HG03469 (cell line): ENCODE results near the gene GLI2.

ENCODE experiments used
- ATAC-seq: cut with Tn5 transposase; IDR thresholded peaks from one replicate; pipeline ENCODE4 v1.9.1; 2021; ENCODE audit warnings: mild to moderate bottlenecking, moderate library complexity, moderate number of reproducible peaks; ENCODE audit not compliant: unreplicated experiment

Gene GLI2

GRCh38 chr2:120768112-120769048 lies 32.7 kb downstream of the GLI2 start:
- ATAC-seq = no peak

- ATAC-seq = no peak
Observed at GRCh38 chr2:120769076-120769786, 33.6 kb downstream of the GLI2 start.

GRCh38 chr2:120769787-120770120 lies 34.1 kb downstream of the GLI2 start:
- ATAC-seq = no peak

GRCh38 chr2:120770176-120770575 lies 34.5 kb downstream of the GLI2 start:
- ATAC-seq = no peak

DNA sequence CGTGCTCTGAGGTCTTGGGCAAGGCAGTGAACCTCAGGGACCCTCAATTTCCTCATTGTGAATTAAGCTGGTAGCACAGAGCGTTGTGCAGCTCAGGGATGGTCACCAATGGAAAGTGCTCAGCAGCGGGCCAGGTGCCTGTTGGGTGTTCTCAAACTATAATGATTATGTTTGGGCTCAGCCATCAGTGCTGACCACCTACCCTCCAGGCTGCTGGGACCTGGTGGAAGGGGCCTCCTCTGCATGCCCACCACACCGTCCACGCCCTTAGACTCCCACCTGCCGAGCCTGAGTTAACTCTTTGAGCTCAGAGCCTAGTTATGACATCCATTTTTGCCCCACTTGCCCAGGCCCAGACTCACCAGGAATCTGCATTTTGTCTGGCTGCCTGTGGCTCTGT lies 35.0 kb downstream of the GLI2 start:
- ATAC-seq = no peak

- ATAC-seq = no peak
Observed at GRCh38 chr2:120771111-120771780, 35.6 kb downstream of the GLI2 start.

DNA sequence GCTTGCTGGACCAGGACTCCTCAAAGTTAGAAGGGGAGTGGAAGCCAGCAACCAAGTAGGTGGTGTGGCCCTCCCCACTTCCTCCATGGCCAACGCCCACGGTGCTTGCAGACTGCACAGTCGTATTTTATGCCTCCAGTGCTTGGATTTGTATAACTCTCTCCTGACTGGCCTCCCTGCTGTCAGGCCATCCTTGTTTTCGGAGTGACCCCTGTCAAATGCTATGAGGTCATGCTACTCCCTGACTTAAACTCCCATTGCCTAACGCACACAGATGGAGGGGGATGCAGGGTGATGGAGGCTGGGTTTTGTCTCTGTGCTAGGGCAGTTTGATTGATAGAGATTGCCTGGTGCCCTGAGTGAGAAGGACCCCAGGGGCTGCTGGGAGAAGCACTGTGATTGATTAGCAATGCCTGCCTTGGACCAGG lies 36.1 kb downstream of the GLI2 start:
- no peak for ATAC-seq

GRCh38 chr2:120772261-120772660 lies 36.6 kb downstream of the GLI2 start:
- no peak for ATAC-seq

- no peak for ATAC-seq
Observed at GRCh38 chr2:120773186-120773800, 37.6 kb downstream of the GLI2 start.

- no peak for ATAC-seq
Observed at GRCh38 chr2:120774557-120775160, 39.0 kb downstream of the GLI2 start.

GRCh38 chr2:120775194-120775593 lies 39.5 kb downstream of the GLI2 start:
- ATAC-seq = no peak

DNA sequence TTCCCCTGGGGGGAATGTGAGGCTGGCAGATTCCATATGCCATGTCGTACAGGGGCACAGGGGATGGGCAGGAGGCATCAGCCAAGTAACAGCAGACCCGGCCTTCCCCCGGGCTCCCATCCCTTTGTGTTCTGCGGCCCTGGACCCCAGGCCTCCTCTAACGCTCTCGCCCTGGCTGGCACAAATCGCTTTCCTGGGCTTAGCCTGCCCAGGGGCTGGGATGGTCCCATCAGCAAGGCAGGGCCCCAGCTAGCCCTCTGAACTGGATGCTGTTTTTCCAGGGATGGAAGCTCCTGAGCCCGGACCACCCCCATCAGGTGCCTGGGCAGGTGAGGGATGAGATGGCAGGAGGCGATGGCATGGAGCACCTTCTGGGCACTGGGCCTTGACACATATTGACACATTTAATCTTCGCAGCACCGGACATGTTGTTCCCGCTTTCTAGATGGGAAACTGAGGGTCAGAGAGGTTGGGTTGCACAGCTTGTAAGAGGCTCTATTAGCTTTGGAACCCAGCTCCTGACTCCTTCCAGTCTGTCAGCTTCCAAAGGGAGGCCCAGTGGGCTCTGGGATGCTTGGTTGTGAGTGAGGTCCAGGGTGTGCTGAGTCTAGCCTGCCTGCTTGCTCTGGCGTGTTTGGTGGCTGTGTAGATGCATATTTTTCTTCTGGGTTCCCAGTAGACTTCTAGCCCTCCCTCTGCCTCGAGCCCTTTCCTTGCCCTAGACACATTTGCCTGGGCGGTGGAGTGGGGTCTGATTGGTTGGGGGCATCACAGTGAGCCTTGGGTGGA lies 40.3 kb downstream of the GLI2 start:
- ATAC-seq = no peak

DNA sequence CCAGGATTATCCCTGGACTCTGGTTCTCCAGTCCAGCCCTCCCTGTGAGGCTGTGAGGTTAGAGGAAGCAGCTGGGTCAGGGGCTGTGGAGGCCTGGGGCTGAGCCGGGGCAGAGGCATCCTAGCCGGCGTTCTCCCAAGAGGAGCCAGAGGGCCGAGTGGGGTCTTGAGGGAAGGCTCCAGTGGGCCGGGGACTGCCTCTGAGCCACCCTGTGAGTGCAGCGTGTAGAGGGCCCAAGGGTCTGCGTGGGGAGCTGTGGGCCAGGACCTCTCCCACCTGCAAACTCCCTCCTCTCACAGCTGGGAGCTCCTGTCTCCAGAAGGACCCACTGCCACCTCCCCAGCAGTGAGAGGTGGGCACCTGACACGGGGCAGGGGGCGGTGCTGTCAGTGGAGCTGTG lies 41.0 kb downstream of the GLI2 start:
- ATAC-seq = no peak

- no peak for ATAC-seq
Observed at GRCh38 chr2:120777170-120777751, 41.6 kb downstream of the GLI2 start.

DNA sequence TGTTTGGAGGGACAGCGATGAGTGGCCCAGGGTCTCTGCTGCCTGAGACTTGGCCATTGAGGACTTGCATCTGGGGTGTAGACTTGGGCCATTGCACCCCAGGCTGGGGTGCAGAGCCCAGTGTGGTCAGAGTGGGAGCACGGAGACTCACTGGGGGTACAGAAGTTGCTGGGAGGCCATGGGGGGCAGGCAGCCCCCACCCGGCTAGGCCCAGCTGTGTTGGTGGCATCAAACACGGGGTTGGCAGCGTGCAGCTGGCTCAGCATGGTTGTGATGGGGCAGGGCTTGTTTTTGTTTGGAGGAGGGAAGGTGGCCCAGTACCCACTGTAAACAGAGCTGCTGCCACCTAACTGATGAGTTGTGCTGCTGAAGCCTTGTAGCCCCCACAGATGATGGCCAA lies 42.1 kb downstream of the GLI2 start:
- ATAC-seq = no peak

DNA sequence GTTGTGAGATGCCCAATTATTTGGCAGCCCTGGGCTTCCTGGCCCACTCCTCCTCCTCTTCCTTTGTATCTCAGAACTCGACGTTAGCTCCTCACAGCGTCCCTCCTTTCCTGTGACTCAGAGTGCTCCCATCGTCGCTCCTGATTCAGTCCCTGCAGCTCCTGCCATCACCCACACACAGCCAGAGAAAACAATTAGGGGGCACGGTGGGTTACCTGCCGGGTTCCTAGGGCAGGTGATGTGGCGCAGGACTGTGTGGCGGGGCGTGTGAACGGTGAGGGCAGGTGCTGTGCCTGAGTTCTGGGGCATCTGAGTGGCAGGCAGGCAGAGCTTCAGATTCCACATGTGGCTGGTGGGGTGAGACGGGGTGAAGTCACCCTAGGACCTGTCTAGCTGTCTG lies 42.6 kb downstream of the GLI2 start:
- no peak for ATAC-seq

DNA sequence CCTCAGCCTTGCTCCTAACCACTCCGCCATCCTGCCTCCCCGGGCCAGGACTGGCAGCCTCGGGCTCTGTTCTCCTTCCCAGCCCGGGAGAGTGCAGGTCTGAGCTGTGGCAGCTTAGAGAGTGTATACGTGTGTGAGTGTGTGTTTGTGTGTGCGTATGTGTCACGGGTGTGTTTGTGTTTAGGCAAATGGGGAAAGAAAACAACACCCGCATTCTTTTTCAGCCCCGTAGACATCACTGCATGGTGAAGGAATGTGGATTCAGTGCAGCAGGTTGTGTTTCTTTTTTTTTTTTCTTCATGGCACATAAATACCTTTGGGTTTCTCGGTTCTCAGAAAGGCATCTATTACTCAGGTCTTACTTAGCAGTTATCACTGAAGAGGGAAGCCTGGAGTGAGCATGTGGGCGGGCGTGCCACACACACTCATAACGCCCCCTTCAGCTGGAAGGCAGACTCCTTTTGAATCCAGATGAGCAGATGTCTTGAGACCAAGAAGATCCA lies 44.2 kb downstream of the GLI2 start:
- ATAC-seq = no peak

DNA sequence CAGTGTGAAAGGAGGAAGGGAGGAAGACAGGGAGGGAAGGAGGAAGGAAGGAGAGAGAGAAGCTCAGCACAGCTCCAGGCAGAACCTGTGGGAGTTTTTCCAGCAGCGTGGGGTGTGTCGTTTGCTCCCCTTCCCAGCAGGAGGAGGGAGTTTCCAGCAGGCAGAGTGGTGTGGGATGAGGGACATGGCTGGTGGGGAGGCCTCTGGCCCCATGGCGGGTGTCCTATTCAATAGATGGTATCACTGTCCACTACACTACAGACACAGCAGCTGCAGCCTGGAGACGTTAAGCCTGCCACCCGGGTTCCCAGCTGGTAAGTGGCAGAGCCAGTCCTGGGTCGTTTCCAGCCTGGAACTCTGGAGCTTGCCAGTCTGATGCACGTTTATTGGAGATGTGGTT lies 44.7 kb downstream of the GLI2 start:
- ATAC-seq = no peak

DNA sequence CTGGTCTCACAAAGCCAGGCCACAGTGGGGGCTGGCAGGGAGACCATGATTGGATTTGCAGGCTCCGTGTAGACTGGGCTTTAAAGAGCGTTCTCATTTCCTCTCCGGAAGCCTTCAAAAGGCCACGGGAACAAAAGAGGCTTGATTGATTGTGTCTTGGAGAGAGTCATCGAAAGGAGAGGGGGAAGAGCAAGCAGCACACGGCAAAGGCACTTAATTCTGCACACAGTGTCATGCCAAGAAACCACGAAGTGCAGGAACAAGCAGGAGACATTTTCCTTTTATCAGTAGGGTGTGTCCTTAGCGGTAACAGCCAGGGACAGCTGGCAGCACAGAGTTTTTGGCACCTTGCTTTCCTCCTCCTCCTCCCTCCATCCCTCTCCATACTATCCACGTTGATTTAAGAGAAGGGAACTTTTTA lies 47.7 kb downstream of the GLI2 start:
- no peak for ATAC-seq
